Measurements from ENCODE around the gene VAPB. TPM values are rescaled to one million over a fixed set of nuclear protein-coding genes. Genes with fewer than 3 reads are reported as not detected.

VAPB gene
- total RNA-seq, 1 donor from 2014 or later: 32.4 TPM

GRCh38 chr20:58378704-58379103 is 10.3 kb upstream of the VAPB start:
- no peak for ATAC-seq

- ATAC-seq: no peak
Observed at GRCh38 chr20:58381627-58382026, 7.4 kb upstream of the VAPB start.

GRCh38 chr20:58382096-58382495 is 6.9 kb upstream of the VAPB start:
- ATAC-seq: no peak

GRCh38 chr20:58384821-58385220 is 4.2 kb upstream of the VAPB start:
- no peak for ATAC-seq

GRCh38 chr20:58388028-58388601 is 914 bp upstream of the VAPB start:
- no peak for ATAC-seq

- ATAC-seq: peak; percentile 64
Observed at GRCh38 chr20:58389324-58389967, 417 bp downstream of the VAPB start.

- no peak for ATAC-seq
Observed at GRCh38 chr20:58389968-58390658, 1.1 kb downstream of the VAPB start.

- ATAC-seq: no peak
Observed at GRCh38 chr20:58390659-58391035, 1.6 kb downstream of the VAPB start.

GRCh38 chr20:58392286-58392685 is 3.3 kb downstream of the VAPB start:
- ATAC-seq: no peak

- no peak for ATAC-seq
Observed at GRCh38 chr20:58393299-58393698, 4.3 kb downstream of the VAPB start.

- ATAC-seq: no peak
Observed at GRCh38 chr20:58394801-58395200, 5.8 kb downstream of the VAPB start.

GRCh38 chr20:58395604-58396003 is 6.6 kb downstream of the VAPB start:
- ATAC-seq: no peak

- no peak for ATAC-seq
Observed at GRCh38 chr20:58397429-58397828, 8.4 kb downstream of the VAPB start.

GRCh38 chr20:58398254-58398653 is 9.2 kb downstream of the VAPB start:
- no peak for ATAC-seq

GRCh38 chr20:58399926-58400325 is 10.9 kb downstream of the VAPB start:
- no peak for ATAC-seq

- ATAC-seq: no peak
Observed at GRCh38 chr20:58401162-58401561, 12.1 kb downstream of the VAPB start.

- ATAC-seq: peak; percentile 22
Observed at GRCh38 chr20:58402305-58402704, 13.3 kb downstream of the VAPB start.

GRCh38 chr20:58402827-58403226 is 13.8 kb downstream of the VAPB start:
- no peak for ATAC-seq

GRCh38 chr20:58403272-58403671 is 14.2 kb downstream of the VAPB start:
- no peak for ATAC-seq

GRCh38 chr20:58405504-58406291 is 16.7 kb downstream of the VAPB start:
- ATAC-seq: no peak

GRCh38 chr20:58406422-58407001 is 17.5 kb downstream of the VAPB start:
- no peak for ATAC-seq

- peak; percentile 33 for ATAC-seq
Observed at GRCh38 chr20:58407201-58407873, 18.3 kb downstream of the VAPB start.
